Stimulated activated naive CD8-positive, alpha-beta T cell treated with anti-CD3 and anti-CD28 coated beads, Interleukin-15, Interleukin-2, amounts not matched to agents 100 U/mL and 50 U/mL, for 24 hours (primary cell): ENCODE data around the gene TWNK.
A peak's percentile ranks its signal among the peaks of the same experiment; 100 is the strongest.
"Not testable (repeated sequence)": the region's sequence is repeated elsewhere in the genome, so short reads cannot be mapped to it uniquely, and the experiment has no call there.

ENCODE experiments used
- ATAC-seq: fragments of 150-1000 bp; cut with Tn5 transposase; one replicate; pipeline ENCODE4 v1.10.0; 2021
- DNase-seq: peaks from one replicate; pipeline ENCODE4 v3.0.0; 2021

Gene TWNK

DNA sequence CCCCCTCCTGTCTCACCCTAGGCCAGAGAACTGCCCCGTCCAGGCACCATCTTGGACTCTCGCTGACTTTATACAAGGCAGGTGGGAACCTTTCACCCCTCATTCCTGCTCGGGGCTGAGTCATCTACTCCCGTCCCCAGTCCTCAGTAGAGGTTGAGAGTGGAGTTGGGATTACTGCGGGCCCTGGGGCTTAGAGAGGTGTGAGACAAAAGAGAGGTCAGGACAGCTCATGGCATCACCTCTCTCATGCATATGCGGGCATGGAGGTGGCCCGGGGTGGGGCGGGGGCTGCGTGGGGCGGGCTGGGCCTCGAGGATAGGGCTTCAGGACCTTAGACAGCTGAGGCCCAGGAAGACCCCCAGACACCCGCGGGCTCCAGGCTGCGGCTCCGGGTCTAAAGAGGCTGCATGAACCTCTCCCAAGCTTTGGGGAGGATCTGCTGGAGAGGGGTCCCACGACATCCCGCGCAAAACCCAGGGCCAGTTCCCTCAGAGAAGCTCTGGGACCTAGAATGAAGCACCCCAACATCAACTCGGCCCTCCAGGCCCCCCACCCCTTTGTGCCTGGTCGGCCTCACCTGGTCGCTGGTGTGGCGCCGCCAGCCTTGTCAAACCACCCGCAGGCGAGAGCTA is 43.3 kb downstream of the TWNK start:
- ATAC-seq (no peak), DNase-seq (no peak)

- DNase-seq: peak; percentile 99
- peak; percentile 74 for ATAC-seq
These were observed 43.9 kb downstream of the TWNK start, which contains the start of the genes PDZD7 and SFXN3 for GRCh38 chr10:101031128-101031795. Gene PDZD7 (minus strand): TSS chr10:101031129. CDS start chr10:101030219, 910 bp downstream. Gene SFXN3 (plus strand): TSS chr10:101031234. CDS start chr10:101034695, 3,461 bp downstream.

GRCh38 chr10:101031796-101032636 is 44.7 kb downstream of the TWNK start:
- DNase-seq (peak; percentile 79), ATAC-seq (peak; percentile 47)

GRCh38 chr10:101032637-101033224 is 45.4 kb downstream of the TWNK start:
- DNase-seq (peak; percentile 70), ATAC-seq (peak; percentile 79)

DNA sequence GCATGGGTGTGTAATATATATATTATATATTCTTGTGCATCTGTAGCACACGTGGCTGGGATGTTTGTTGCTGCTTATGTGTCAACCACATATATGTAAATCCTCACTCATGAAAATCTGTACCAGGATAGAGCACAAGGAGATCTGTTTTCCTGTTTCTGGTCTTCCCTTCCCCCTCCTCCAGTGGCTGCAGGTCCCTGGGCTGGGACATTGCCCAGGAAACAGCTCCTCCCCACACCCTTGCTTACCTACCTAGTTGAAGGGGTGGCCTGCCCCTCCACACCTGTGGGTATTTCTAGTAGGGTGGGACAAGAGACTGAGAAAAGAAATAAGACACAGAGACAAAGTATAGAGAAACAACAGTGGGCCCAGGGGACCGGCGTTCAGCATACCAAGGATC is 45.9 kb downstream of the TWNK start:
- ATAC-seq (no peak), DNase-seq (no peak)

DNA sequence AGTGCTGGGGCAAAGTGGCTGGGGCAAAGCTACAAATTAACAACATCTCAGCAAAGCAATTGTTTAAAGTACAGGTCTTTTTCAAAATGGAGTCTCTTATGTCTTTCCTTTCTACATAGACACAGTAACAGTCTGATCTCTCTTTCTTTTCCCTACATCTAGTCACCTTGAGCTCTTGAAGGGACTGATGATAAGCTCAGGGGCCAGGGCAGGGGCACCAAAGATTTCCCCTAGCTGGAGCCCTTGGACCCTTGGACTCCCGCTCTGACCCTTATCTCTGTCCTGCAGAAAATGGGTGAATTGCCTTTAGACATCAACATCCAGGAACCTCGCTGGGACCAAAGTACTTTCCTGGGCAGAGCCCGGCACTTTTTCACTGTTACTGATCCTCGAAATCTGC is 47.1 kb downstream of the TWNK start:
- ATAC-seq, DNase-seq: not testable (repeated sequence)

GRCh38 chr10:101035314-101035713 is 48.0 kb downstream of the TWNK start:
- DNase-seq (no peak), ATAC-seq (no peak)

- ATAC-seq: no peak
- no peak for DNase-seq
These were observed 48.8 kb downstream of the TWNK start for GRCh38 chr10:101035916-101036702.

DNA sequence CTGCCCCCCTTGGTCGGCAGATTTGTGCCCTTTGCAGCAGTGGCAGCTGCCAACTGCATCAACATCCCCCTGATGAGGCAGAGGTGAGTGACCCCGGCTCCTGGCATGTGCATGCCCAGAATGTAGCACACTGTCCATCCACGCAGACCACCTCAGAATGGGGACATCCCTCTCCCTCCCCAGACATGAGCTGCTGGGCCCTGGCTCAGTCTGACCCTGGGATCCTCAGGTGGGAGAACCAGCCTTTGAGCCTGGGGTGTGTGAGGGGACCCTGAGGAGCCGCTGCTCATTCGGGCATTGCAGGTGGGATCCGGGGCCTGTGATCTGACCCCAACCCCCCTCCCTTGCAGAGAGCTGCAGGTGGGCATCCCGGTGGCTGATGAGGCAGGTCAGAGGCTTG is 49.4 kb downstream of the TWNK start:
- ATAC-seq: no peak
- no peak for DNase-seq

DNA sequence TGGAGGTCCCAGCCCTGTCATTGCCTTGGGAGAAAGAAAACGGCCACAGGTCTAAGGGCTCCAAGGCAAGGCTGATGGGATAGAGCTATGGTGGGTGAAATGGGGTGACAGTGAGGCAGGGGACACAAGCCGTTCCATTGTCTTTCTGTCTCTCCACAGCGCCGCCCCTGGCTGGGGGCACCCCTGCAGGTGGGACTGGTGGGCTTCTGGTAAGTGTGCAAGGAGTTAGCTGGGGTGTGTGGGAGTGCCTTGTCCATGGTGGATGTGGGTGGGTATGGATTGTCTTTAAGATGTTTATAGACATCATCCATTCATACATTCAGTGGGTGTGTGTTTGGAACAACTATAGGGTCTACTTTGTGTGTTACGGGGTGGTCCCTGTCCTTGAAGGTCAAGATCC is 51.1 kb downstream of the TWNK start:
- ATAC-seq (no peak), DNase-seq (no peak)

GRCh38 chr10:101040061-101040460 is 52.7 kb downstream of the TWNK start:
- DNase-seq (no peak), ATAC-seq (no peak)

GRCh38 chr10:101040851-101041250 is 53.5 kb downstream of the TWNK start:
- DNase-seq: no peak
- ATAC-seq: no peak

GRCh38 chr10:101041252-101041761 is 54.0 kb downstream of the TWNK start:
- DNase-seq (peak; percentile 78), ATAC-seq (peak; percentile 88)

DNA sequence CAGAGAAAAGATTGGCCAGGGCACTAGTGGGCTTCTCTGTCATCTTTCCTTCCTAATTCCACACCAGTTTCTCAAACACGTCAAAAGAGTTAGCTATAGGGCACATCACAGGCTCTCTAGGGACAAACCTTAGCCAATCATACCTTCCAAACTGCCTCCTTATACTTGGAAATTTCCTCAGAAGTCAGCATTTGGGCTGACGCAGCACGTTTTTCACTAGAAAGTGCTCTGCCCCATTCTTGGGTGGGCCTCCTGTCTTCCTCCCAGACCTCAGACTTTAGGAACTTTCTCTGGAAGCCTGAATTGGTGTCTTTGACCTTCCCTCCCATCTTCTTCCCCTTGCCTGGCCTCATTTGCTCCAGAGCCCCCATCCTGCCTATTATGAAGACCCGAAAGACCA is 54.8 kb downstream of the TWNK start:
- no peak for ATAC-seq
- no peak for DNase-seq

DNA sequence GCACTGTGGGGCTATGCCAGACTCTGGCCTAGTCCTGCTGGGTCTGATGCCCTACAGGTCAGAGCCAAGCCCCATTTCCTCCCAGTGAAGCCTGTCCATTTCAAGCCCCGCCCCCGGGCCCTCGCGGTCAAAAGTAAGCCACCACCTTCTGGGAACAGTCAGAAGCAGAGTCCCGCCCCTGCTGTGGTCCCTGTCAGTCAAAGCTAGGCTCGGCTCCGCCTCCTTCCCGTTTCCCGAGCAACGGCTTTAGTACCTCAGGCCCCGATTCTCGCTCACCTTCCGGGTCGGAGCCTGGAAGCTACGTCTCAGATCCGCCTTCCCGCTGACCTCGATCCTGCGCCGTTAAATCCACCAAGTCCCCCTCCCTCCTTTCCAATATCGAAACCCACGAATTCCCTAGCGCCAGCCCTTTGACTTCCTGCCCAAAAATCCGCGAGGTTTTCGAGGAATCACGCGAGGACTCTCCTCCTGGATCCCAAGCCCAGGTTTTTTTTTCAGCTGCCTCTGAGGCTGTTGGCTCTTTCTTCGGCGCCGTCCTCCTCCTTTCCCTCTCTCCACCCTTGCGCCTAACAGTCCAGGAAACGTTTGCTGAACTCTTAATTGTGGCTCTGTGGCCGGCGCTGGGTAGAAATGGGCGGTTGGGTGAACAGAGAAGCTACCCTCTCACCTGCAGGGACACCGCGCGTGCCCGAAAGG is 55.5 kb downstream of the TWNK start:
- DNase-seq (peak; percentile 93), ATAC-seq (peak; percentile 97)

GRCh38 chr10:101043363-101043707 is 56.0 kb downstream of the TWNK start:
- no peak for ATAC-seq
- no peak for DNase-seq
